ENCODE measurements around the gene NT5C.

- TF ChIP-seq CTCF (IDR thresholded peaks at IDR 0.05) (no peak), POLR2A (IDR thresholded peaks at IDR 0.05) (no peak)
These were observed 22.5 kb downstream of the NT5C start for GRCh38 chr17:75109046-75109406.

All from adrenal gland (tissue), 5 donors.